Activated T-helper 2 cell treated with anti-CD3 and anti-CD28 coated beads, Interferon-gamma antibody, Interleukin-2, Interleukin-4, amounts not matched to agents 10 μg/mL and 5 μg/mL and 100 μg/mL, durations not matched to agents 14 hours and 24 hours and 36 hours (primary cell): ENCODE results near the gene ELOVL3. TPM values are rescaled to one million over a fixed set of nuclear protein-coding genes. Genes with fewer than 3 reads are reported as not detected.
"Not testable (repeated sequence)": the region's sequence is repeated elsewhere in the genome, so short reads cannot be mapped to it uniquely, and the experiment has no call there.

Experiments used
- DNase-seq: peaks from one replicate; pipeline ENCODE4 v3.0.0; 2021; ENCODE audit warnings: low spot score
- H3K27ac Mint-ChIP-seq: one replicate; pipeline ENCODE4 v1.8.0; 2021; ENCODE audit warnings: mixed read lengths
- H3K27me3 Mint-ChIP-seq: one replicate; pipeline ENCODE4 v1.8.0; 2021; ENCODE audit warnings: low read depth, mixed read lengths
- H3K36me3 Mint-ChIP-seq: one replicate; pipeline ENCODE4 v1.8.0; 2021; ENCODE audit warnings: low read depth, mixed read lengths
- H3K4me1 Mint-ChIP-seq: one replicate; pipeline ENCODE4 v1.8.0; 2021; ENCODE audit warnings: low read depth, mixed read lengths
- H3K4me3 Mint-ChIP-seq: one replicate; pipeline ENCODE4 v1.8.0; 2021; ENCODE audit warnings: low read depth, mild to moderate bottlenecking, moderate library complexity, mixed read lengths
- H3K9me3 Mint-ChIP-seq: one replicate; pipeline ENCODE4 v1.8.0; 2021; ENCODE audit warnings: mixed read lengths
- intact Hi-C: fragments of 100-400 bp; cut with micrococcal nuclease; formaldehyde crosslinking; loops from one replicate; pipeline ENCODE4 v1.15.1; 2023
- total RNA-seq: library from RNA; stranded (reverse); gene quantifications from 2 replicates; pipeline ENCODE4 v1.2.3, GENCODE V29; 2022

Gene ELOVL3, protein sequence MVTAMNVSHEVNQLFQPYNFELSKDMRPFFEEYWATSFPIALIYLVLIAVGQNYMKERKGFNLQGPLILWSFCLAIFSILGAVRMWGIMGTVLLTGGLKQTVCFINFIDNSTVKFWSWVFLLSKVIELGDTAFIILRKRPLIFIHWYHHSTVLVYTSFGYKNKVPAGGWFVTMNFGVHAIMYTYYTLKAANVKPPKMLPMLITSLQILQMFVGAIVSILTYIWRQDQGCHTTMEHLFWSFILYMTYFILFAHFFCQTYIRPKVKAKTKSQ
- not detected in 2 replicates for total RNA-seq

DNA sequence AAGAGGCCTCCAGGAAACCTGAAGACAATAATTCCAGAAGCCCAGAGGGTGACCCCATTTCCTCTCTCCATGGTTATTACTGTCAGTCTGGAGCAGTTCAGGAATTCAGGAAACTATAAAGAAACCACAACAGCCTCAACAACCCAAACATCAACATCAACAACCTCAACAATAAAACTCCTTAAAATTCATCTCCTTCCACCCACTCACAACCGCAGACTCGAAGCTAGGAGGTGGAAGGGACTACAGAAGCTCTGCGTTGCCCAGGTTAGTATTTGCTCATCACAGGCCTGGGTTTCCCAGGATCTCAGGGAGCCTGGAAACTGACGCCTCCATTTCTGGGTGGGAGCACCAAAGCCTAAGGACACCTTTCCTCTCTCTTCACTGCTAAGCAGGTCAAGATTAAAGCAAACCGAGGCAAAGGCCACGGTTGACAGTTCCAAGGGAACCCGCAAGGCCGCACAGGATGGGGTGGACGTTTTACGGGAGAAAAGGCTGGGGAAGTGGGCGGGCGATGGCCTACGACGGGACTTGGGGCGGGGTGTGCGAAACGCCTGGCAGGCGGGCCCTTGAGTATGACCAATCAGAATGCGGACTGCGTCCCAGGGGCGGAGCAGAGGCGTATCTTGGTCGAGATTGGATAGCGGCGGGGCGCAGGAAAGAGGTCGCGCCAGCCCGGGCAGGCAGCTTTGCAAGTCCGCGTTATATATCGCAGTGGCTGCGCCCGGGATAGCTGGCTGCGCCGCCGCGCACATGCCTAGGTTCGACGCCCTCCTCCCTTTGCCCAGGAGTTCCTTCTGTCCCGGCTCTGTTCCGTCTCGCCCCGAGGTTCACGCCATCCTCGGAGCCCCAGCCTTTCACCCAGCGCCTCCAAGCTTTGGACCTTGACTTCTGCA, at the start of gene ELOVL3:
ELOVL3 (plus strand) TSS at position 654 of the 896 bp plus-strand sequence. CDS start 250 bp downstream, outside the sequence.
- peaks cover 23% of the 10 kb centered on the region for H3K4me1 Mint-ChIP-seq
- H3K36me3 Mint-ChIP-seq: no peaks in the 10 kb centered on the region
- DNase-seq: peak; percentile 86
- peak within 1 kb of the TSS; percentile 59 for H3K4me3 Mint-ChIP-seq
- no peak within 1 kb of the TSS for H3K27ac Mint-ChIP-seq
- no peaks in the 10 kb centered on the region for H3K9me3 Mint-ChIP-seq
- H3K27me3 Mint-ChIP-seq: peaks cover 47% of the 10 kb centered on the region
- intact Hi-C loops: loop anchor here (1.0 to 5.0 kb wide), 2 partner anchors 57 to 356 kb away; no protein-coding TSS in a partner anchor

DNA sequence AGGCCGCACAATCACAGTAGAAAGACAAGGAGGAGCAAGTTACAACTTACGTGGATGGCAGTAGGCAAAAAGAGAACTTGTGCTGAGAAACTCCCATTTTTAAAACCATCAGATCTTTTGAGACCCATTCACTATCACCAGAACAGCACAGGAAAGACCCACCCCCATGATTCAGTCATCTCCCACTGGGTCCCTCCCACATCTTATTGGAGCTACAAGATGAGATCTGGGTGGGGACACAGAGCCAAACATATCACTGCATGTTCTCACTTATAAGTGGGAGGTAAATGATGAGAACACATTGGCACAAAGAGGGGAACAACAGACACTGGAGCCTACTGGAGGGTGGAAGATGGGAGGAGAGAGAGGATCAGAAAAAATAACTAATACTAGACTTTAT, 41.5 kb upstream of the ELOVL3 start:
- Mint-ChIP-seq H3K4me3 (no peak overlapping the region), H3K4me1 (peaks cover 10% of the 10 kb centered on the region), H3K27ac (no peak overlapping the region), H3K27me3 (no peaks in the 10 kb centered on the region), H3K9me3 (peaks cover 22% of the 10 kb centered on the region), H3K36me3 (no peaks in the 10 kb centered on the region)
- DNase-seq: no peak
- intact Hi-C loops: no loop called here

- H3K27ac Mint-ChIP-seq: no peak overlapping the region
- H3K9me3 Mint-ChIP-seq: peaks cover 22% of the 10 kb centered on the region
- no peak overlapping the region for H3K4me3 Mint-ChIP-seq
- intact Hi-C loops: no loop called here
- no peak for DNase-seq
- no peaks in the 10 kb centered on the region for H3K36me3 Mint-ChIP-seq
- H3K4me1 Mint-ChIP-seq: peaks cover 12% of the 10 kb centered on the region
- no peaks in the 10 kb centered on the region for H3K27me3 Mint-ChIP-seq
These were observed 40.8 kb upstream of the ELOVL3 start for GRCh38 chr10:102185272-102185671.

DNA sequence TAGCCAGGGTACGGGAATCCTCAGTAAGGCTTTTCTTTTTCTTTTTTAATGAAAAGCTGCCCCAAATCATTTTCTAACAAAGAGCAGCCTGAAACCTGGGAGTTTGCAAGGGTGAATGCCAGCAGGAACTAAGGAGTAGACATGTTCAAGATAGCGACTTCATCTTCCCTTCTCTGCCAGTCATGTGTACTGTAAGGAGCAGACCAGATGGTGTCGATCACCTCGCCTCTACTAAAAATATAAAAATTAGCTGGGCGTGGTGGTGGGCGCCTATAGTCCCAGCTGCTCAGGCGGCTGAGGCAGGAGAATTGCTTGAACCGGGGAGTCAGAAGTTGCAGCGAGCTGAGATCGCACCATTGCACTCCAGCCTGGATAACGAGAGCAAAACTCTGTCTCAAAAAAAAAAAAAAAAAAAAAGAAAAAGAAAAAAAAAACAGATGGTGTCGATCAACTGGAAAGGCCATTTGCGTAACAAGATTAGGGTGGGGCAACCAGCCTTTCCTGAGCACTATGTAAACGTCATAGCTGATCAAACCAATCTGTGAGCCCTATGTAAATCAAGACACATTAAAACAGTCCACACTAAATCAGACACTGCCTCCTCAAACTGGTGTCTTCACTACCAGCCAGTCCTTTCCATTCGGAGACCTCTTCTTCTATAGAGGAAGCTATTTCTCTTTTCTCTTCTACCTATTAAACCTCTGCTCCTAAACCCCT, 40.1 kb upstream of the ELOVL3 start:
- H3K9me3 Mint-ChIP-seq: peaks cover 22% of the 10 kb centered on the region
- H3K36me3 Mint-ChIP-seq: no peaks in the 10 kb centered on the region
- H3K4me3 Mint-ChIP-seq: no peak overlapping the region
- H3K27ac Mint-ChIP-seq: no peak overlapping the region
- DNase-seq: no peak
- no peaks in the 10 kb centered on the region for H3K27me3 Mint-ChIP-seq
- intact Hi-C loops: no loop called here
- peaks cover 12% of the 10 kb centered on the region for H3K4me1 Mint-ChIP-seq

- H3K36me3 Mint-ChIP-seq: peaks cover 3% of the 10 kb centered on the region
- H3K4me1 Mint-ChIP-seq: peaks cover 12% of the 10 kb centered on the region
- no peak for DNase-seq
- H3K4me3 Mint-ChIP-seq: no peak overlapping the region
- no peak overlapping the region for H3K27ac Mint-ChIP-seq
- peaks cover 44% of the 10 kb centered on the region for H3K9me3 Mint-ChIP-seq
- no peaks in the 10 kb centered on the region for H3K27me3 Mint-ChIP-seq
- intact Hi-C loops: no loop called here
These were observed 37.7 kb upstream of the ELOVL3 start for GRCh38 chr10:102188298-102188940.

DNA sequence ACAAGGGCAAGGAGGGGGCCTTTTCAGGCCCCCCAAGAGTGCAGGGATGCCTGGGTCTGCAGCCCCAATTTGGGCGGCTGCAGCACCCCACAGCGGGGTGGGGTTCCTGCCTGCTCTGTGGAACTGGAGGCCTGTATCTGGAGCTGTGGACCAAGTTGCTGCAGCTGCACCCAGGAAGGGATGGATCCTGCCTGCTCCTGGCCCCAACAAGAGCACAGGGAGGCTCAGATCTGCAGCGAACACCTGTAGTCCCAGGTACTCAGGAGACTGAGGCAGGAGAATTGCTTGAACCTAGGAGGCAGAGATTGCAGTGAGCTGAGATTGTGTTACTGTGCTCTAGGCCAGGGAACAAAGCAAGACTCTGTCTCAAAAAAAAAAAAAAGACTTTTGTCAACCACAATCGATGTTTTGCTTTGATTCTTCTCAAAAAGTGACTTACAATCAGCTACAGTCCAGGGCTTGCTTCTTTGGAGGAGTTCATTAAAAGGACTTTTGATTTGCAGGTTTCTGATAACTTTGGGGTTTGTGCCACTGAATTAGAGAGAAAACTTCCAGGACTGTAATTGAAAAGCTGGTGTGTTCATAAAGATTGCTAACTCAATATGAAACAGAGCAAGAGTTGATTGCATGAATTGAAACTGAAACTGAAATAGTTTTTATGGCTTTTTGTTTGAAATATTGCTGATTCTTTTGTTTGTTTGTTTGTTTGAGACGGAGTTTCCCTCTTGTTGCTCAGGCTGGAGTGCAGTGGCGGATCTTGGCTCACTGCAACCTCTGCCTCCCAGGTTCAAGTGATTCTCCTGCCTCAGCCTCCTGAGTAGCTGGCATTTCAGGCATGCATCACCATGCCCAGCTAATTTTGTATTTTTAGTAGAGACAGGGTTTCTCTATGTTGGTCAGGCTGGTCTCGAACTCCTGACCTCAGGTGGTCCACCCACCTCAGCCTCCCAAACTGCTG, 36.9 kb upstream of the ELOVL3 start:
- H3K27me3 Mint-ChIP-seq, H3K4me3 Mint-ChIP-seq, intact Hi-C loops, H3K36me3 Mint-ChIP-seq: not testable (repeated sequence)
- DNase-seq: peak; percentile 33
- peak overlapping the region; percentile 71 for H3K27ac Mint-ChIP-seq
- peaks cover 45% of the 10 kb centered on the region for H3K9me3 Mint-ChIP-seq
- peaks cover 12% of the 10 kb centered on the region for H3K4me1 Mint-ChIP-seq

- H3K36me3 Mint-ChIP-seq: peaks cover 3% of the 10 kb centered on the region
- H3K9me3 Mint-ChIP-seq: peaks cover 25% of the 10 kb centered on the region
- intact Hi-C loops: no loop called here
- no peak overlapping the region for H3K4me3 Mint-ChIP-seq
- peaks cover 18% of the 10 kb centered on the region for H3K4me1 Mint-ChIP-seq
- H3K27me3 Mint-ChIP-seq: no peaks in the 10 kb centered on the region
- no peak for DNase-seq
- H3K27ac Mint-ChIP-seq: no peak overlapping the region
These were observed 34.1 kb upstream of the ELOVL3 start for GRCh38 chr10:102191956-102192355.

GRCh38 chr10:102195296-102195870, 30.7 kb upstream of the ELOVL3 start:
- intact Hi-C loops: no loop called here
- DNase-seq: no peak
- Mint-ChIP-seq H3K36me3 (peaks cover 3% of the 10 kb centered on the region), H3K9me3 (peaks cover 25% of the 10 kb centered on the region), H3K27me3 (no peaks in the 10 kb centered on the region), H3K27ac (no peak overlapping the region), H3K4me3 (no peak overlapping the region), H3K4me1 (peaks cover 8% of the 10 kb centered on the region)

DNA sequence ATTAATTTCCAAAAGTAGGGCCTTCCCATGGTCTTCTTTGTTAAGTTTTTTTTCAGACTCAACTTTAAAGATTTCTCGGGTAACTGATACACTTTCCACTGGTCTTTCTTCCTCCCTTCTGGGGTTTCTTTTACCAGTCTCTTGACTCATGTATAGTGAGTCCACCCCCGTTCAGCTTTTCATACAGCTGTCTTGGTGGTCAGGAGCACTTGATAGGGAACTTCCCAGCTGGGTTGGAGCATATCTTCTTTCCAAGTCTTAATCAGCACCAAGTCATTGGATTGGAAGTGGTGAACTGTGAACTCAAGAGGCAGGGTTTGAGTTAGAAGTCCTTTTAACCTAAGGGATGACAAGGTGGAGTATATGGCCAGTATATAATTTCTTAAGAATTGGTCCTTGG, 29.2 kb upstream of the ELOVL3 start:
- intact Hi-C loops: no loop called here
- H3K27me3 Mint-ChIP-seq: no peaks in the 10 kb centered on the region
- no peak for DNase-seq
- peak overlapping the region; percentile 82 for H3K27ac Mint-ChIP-seq
- H3K4me3 Mint-ChIP-seq: no peak overlapping the region
- no peaks in the 10 kb centered on the region for H3K36me3 Mint-ChIP-seq
- H3K4me1 Mint-ChIP-seq: peaks cover 8% of the 10 kb centered on the region
- H3K9me3 Mint-ChIP-seq: peaks cover 18% of the 10 kb centered on the region

DNA sequence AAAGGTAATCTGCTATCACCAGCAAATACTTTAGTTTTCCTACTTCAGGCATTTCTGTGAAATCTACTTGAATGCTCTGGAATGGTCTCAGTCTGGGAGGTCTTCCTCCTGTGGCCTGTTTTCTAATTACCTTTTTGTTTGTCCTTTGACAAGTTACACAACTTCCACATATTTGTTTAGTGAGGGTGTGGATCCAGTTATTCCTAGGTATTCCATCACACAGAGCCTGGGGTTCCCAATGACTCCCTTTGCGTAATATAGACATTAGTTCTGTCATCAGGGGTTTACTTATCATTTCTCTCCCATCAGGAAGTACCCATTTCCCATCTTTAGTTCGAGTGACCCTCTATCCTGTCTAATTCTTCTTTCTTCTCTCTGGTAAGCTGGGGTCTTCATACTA, 28.1 kb upstream of the ELOVL3 start:
- intact Hi-C loops: no loop called here

GRCh38 chr10:102200751-102201640, 25.1 kb upstream of the ELOVL3 start:
- peaks cover 3% of the 10 kb centered on the region for H3K27me3 Mint-ChIP-seq
- H3K27ac Mint-ChIP-seq: no peak overlapping the region
- peaks cover 12% of the 10 kb centered on the region for H3K4me1 Mint-ChIP-seq
- H3K4me3 Mint-ChIP-seq: no peak overlapping the region
- no peak for DNase-seq
- peaks cover 6% of the 10 kb centered on the region for H3K36me3 Mint-ChIP-seq
- H3K9me3 Mint-ChIP-seq: peaks cover 4% of the 10 kb centered on the region
- intact Hi-C loops: no loop called here

More for the DNA sequence above, 28.1 kb upstream of the ELOVL3 start:
- Mint-ChIP-seq H3K27me3 (peaks cover 3% of the 10 kb centered on the region), H3K4me3 (no peak overlapping the region), H3K9me3 (peaks cover 6% of the 10 kb centered on the region), H3K27ac (no peak overlapping the region), H3K36me3 (no peaks in the 10 kb centered on the region), H3K4me1 (peaks cover 14% of the 10 kb centered on the region)
- DNase-seq: no peak
